Mammary epithelial cell (primary cell): ENCODE measurements around the gene CDKN1C.

Experiments
- CTCF ChIP-seq, 2 donors: IDR thresholded peaks in 1 of 2; conservative IDR thresholded peaks in 1 of 2; 2 replicates each; pipeline ENCODE4 v1.5.1; 2011 to 2012; ENCODE audit warnings: inconsistent platforms in 2 of 2, low read length in 2 of 2, mild to moderate bottlenecking in 2 of 2, control low read depth in 1 of 2, low read depth in 1 of 2; ENCODE audit not compliant: insufficient read depth in 1 of 2; ENCODE audit errors: extremely low read depth in 1 of 2
- EZH2 ChIP-seq: IDR thresholded peaks from 2 replicates; pipeline ENCODE4 v1.6.1; 2012; ENCODE audit warnings: low read length, inconsistent platforms, borderline replicate concordance

DNA sequence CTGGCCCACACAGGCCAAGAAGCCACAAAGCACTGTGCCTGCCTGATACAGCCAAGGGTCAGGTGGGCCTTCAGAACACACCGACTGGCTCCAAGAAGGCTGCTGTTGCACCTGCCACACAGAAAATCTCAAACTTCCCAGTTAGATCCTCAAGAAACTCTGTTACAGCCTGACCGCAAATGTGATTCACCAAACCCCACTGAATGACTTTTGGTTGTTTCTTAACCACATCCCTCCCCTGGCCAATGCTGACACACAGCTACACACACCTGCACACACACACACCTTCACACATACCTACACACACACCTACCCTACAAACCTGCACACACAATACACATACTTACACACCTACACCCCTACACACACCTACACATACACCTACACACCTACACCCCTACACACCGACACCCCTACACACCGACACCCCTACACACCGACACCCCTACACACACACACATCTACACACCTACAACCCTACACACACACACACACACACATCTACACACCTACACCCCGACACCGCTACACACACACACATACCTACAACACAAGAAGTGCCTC, 31.5 kb downstream of the CDKN1C start:
- TF ChIP-seq CTCF (conservative IDR thresholded peaks at IDR 0.05 in 1 of 2, IDR thresholded peaks at IDR 0.05 in 1 of 2; ENCODE audit: extremely low read depth in 1 of 2, insufficient read depth in 1 of 2, low read depth in 1 of 2, low read length in 2 of 2): no peak
- no peak for TF ChIP-seq EZH2
